ENCODE data around the gene NTHL1. TPM values are rescaled to one million over a fixed set of nuclear protein-coding genes. Genes with fewer than 3 reads are reported as not detected.

The NTHL1 gene
- total and polyA plus RNA-seq, 9 of the 15 experiments (the other 6 are each of a cell fraction or from before 2014, with no cell fraction given), result 1.1 to 58.8 (median 17.6) TPM

DNA sequence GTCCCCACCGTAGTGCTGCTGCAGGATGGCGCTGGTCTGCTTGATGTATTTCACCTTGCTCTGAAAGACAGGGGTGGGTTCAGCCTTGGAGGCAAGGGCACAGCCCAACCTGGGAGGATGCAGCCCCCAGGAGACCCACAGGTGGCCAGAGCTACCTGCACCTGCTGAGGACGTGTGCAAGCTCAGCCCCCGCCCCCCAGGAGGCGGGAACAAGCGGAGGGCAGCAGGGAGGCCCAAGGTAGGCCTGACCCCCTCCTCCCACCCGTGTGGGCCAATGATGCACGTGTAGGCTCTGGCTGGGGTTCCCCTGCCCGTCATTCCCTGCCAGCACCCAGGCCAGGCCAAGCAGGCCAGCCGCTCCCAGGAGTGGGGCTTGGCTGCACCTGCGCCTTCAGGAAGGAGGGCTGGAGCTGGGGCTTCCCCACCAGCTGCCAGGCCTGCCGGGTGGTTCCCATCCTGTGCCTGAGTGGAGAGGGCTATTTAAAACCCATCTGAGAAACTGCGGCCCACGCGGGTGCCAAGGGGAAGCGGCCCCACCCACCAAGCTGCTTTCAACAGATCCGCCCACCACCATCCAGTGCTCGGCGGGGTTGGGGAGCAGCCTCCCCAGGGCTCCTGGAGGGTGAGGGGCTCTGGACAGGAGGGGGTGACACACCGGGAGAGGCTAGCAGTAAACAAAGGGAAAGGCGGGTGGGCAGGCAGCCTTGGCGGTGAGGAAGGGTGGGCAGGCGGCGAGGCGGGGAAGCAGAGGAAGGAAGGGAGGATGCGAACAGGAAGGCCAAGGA is 3.8 kb downstream of the NTHL1 start (continued):
- TF ChIP-seq MYNN (IDR thresholded peaks at IDR 0.05) (no peak), MYNN (CRISPR knock-in tag; IDR thresholded peaks at IDR 0.05) (no peak), CBX8 (IDR thresholded peaks at IDR 0.05; ENCODE audit: borderline replicate concordance, extremely low read depth, low read depth, low read length, poor library complexity, severe bottlenecking) (no peak)

DNA sequence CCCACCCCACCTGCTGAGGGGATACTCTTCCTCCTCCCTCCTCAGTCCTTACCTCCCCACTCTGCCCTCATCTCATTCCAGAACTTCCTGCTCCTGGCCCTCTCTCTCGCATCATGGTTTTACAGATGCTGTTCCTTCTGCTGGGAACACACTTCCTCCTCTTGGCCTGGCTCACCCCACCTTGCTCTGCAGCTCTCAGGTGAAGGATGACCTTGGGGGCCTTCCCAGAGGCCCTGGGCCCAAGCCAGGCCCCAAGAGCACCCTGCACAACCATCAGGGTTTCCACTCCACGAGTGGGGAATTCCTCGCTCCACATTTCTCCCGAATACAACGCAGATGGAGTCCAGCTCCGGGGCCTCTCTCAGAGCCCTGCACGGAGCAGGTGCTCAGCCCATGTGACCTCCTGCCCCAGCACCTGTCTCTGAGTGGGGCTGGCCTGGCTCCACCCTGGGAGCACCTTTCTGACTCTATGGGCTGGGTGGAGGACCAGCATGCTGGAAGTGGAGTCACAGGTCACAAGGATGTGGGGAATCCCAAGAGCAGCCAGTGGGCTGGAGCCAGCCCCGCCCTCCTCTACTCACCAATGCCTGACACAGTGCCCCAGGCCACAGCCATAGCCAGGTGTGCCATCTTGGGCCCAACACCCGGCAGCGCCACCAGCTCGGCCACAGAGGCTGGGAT is 4.5 kb downstream of the NTHL1 start:
- intact Hi-C loops (cut with micrococcal nuclease) (no loop called here), in situ Hi-C loops (cut with MboI) (no loop called here)
- H3K9me3 ChIP-seq (replicated peaks; ENCODE audit: control insufficient read depth, insufficient read depth, low read depth, low read length), result no peaks in the 10 kb centered on the region
- no peak overlapping the region for H3K4me2 ChIP-seq (ENCODE audit: insufficient read depth, low read length)
- H3K9ac ChIP-seq (ENCODE audit: insufficient read depth in 1 of 2, low read depth in 2 of 2, low read length in 2 of 2), result peak overlapping the region in 1 of 2 experiments; percentile 74; a peak in 2 of 4 replicates
- peaks cover 11% of the 10 kb centered on the region; the same call in 2 of the 3 replicates for H3K79me2 ChIP-seq (ENCODE audit: control insufficient read depth, insufficient read depth, low read length)
- peak; percentile 24; the same call in 1 of the 2 replicates for TF ChIP-seq ZNF263 (CRISPR knock-in tag; IDR thresholded peaks at IDR 0.05; ENCODE audit: borderline replicate concordance)
- no peak for TF ChIP-seq NR3C1 (CRISPR knock-in tag; IDR thresholded peaks at IDR 0.05)
- TF ChIP-seq OTX1 (CRISPR knock-in tag; IDR thresholded peaks at IDR 0.05), result no peak
- no TSS peak for BruUV-seq (replicated peaks)
- peaks cover 7 to 84% of the 10 kb centered on the region in 2 experiments; a peak in 4 of 5 replicates for H3K4me1 ChIP-seq (replicated peaks in 1 of 2; ENCODE audit: control insufficient read depth in 2 of 2, insufficient read depth in 2 of 2, low read length in 2 of 2)
- H3K4me3 ChIP-seq, result no peak overlapping the region
- H4K20me1 ChIP-seq (replicated peaks; ENCODE audit: control insufficient read depth, insufficient read depth, low read length), result no peaks in the 10 kb centered on the region
- FAIRE-seq (no peak), ATAC-seq (no peak), DNase-seq (ENCODE audit: extremely low read depth in 1 of 4, low spot score in 3 of 4) (no peak)
- H3K27ac ChIP-seq (ENCODE audit: extremely low read depth, low read depth, low read length), result no peak overlapping the region
- peaks cover 29% of the 10 kb centered on the region; the same call in 1 of the 3 replicates for H3K36me3 ChIP-seq (ENCODE audit: control insufficient read depth, insufficient read depth, low read length)
- no peaks in the 10 kb centered on the region for H3K9me1 ChIP-seq (ENCODE audit: control insufficient read depth, insufficient read depth, low read length)
- 85% methylated on average over 11 of the region's 11 CpGs for WGBS (ENCODE audit: insufficient coverage, low coverage, missing lambda C conversion rate)
- ChIA-PET POLR2A (interaction anchor here (0.7 kb wide), 2 partner anchors 202 to 1075 kb away, joined by 3 to 4 read pairs; no protein-coding TSS in a partner anchor), CTCF (ENCODE audit: low intra/inter-chr PET ratio) (no interaction called here)
- H2AFZ ChIP-seq (ENCODE audit: low read depth, low read length), result no peak overlapping the region
- H3K27me3 ChIP-seq (ENCODE audit: control insufficient read depth in 2 of 2, insufficient read depth in 2 of 2, low read length in 2 of 2), result no peaks in the 10 kb centered on the region

Data from K562 (cell line).